Nephron (organoid): ENCODE data around the gene ANTKMT.
A peak's percentile ranks its signal among the peaks of the same experiment; 100 is the strongest.
"Not testable (repeated sequence)": the region's sequence is repeated elsewhere in the genome, so short reads cannot be mapped to it uniquely, and the experiment has no call there.

Experiments
- H3K27ac Mint-ChIP-seq, 3 experiments: 2 replicates each; pipeline ENCODE4 v1.8.0; 2020; ENCODE audit warnings: mixed read lengths in 3 of 3, mild to moderate bottlenecking in 2 of 3, moderate library complexity in 1 of 3
- H3K27me3 Mint-ChIP-seq: 2 replicates; pipeline ENCODE4 v1.8.0; 2021; ENCODE audit warnings: low read depth, mild to moderate bottlenecking, moderate library complexity, mixed read lengths
- H3K36me3 Mint-ChIP-seq: 2 replicates; pipeline ENCODE4 v1.8.0; 2020; ENCODE audit warnings: low read depth, mixed read lengths
- H3K4me1 Mint-ChIP-seq: 2 replicates; pipeline ENCODE4 v1.8.0; 2020; ENCODE audit warnings: mixed read lengths
- H3K4me3 Mint-ChIP-seq, 3 experiments: 2 replicates each; pipeline ENCODE4 v1.8.0; 2020; ENCODE audit warnings: mild to moderate bottlenecking in 3 of 3, mixed read lengths in 3 of 3, moderate library complexity in 2 of 3
- H3K9me3 Mint-ChIP-seq: 2 replicates; pipeline ENCODE4 v1.8.0; 2020; ENCODE audit warnings: mixed read lengths
- TF ChIP-seq, protein P1 (sequence below), 3 experiments: fragments of 200-600 bp; sonication (generic); IDR thresholded peaks; one replicate each; pipeline ENCODE4 v1.5.0; 2021; ENCODE audit warnings: antibody characterized with exemption in 3 of 3; ENCODE audit not compliant: unreplicated experiment in 3 of 3

The ANTKMT gene

DNA sequence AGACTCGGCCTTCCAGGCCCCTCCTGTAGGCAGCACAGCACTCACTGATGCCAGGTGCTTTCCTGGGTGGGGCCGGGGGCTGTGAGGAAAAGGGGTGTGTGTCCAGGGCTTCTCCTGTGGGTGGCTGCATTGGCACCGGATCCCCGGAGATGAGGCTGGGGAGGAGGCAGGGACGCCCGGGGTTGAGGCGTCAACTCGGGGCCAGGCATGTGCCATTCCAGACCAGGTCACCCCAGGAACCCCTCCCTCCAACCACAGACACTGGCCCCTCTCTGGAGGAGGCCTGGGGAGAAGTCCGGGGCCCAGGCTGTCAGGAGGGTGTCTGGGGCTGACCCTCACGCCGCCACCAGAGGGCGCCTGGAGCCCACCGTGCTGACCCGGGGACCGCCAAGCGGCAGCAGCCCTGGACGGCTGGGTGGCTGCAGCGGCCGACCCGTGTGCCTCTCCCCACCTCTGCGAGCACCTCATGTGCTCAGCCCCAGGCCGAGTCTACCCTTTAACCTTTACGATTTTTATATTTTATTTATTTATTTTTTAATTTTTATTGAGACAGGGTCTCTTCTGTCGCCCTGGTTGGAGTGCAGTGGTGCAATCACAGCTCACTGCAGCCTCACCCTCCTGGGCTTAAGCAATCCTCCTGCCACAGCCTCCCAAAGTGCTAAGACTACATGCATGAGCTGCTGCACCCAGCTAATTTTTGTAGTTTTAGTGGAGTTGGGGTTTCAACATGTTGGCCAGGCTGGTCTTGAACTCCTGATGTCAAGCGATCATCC lies 9.2 kb upstream of the ANTKMT start:
- no peak overlapping the region for H3K27ac Mint-ChIP-seq
- peaks cover 56% of the 10 kb centered on the region for H3K27me3 Mint-ChIP-seq
- peaks cover 4% of the 10 kb centered on the region for H3K4me1 Mint-ChIP-seq
- H3K36me3 Mint-ChIP-seq: no peaks in the 10 kb centered on the region
- H3K4me3 Mint-ChIP-seq: no peak overlapping the region
- TF ChIP-seq, protein P1, sequence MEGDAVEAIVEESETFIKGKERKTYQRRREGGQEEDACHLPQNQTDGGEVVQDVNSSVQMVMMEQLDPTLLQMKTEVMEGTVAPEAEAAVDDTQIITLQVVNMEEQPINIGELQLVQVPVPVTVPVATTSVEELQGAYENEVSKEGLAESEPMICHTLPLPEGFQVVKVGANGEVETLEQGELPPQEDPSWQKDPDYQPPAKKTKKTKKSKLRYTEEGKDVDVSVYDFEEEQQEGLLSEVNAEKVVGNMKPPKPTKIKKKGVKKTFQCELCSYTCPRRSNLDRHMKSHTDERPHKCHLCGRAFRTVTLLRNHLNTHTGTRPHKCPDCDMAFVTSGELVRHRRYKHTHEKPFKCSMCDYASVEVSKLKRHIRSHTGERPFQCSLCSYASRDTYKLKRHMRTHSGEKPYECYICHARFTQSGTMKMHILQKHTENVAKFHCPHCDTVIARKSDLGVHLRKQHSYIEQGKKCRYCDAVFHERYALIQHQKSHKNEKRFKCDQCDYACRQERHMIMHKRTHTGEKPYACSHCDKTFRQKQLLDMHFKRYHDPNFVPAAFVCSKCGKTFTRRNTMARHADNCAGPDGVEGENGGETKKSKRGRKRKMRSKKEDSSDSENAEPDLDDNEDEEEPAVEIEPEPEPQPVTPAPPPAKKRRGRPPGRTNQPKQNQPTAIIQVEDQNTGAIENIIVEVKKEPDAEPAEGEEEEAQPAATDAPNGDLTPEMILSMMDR (IDR thresholded peaks at IDR 0.05; ENCODE audit: unreplicated experiment in 3 of 3): peak; percentile 92 to 96 (median 92)
- no peaks in the 10 kb centered on the region for H3K9me3 Mint-ChIP-seq

DNA sequence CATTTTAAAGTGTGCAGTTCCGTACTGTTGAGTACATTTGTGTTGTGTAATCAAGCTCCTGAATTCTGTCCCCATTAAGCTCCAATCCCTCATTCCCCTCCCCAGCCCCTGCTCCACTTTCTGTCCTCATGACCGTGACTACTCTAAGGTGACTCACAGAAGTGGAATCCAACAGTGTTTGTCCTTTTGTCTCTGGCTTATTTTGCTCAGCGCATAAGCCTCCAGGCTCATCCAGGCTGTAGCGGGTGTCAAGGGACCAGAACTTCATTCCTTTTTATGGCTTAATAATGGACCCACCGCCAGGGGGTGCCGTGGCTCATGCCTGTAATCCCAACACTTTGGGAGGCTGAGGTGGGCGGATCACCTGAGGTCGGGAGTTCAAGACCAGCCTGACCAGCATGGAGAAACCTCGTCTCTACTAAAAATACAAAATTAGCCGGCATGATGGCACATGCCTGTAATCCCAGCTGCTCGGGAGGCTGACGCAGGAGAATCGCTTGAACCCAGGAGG lies 8.2 kb upstream of the ANTKMT start:
- not testable (repeated sequence) for H3K4me1 Mint-ChIP-seq, H3K9me3 Mint-ChIP-seq, H3K36me3 Mint-ChIP-seq, H3K27ac Mint-ChIP-seq
- TF ChIP-seq, protein P1 (IDR thresholded peaks at IDR 0.05; ENCODE audit: unreplicated experiment in 3 of 3): peak in 2 of 3 experiments; percentile 23 to 33
- H3K27me3 Mint-ChIP-seq: peaks cover 47% of the 10 kb centered on the region
- H3K4me3 Mint-ChIP-seq: peak overlapping the region in 2 of 3 experiments; percentile 7 to 10

DNA sequence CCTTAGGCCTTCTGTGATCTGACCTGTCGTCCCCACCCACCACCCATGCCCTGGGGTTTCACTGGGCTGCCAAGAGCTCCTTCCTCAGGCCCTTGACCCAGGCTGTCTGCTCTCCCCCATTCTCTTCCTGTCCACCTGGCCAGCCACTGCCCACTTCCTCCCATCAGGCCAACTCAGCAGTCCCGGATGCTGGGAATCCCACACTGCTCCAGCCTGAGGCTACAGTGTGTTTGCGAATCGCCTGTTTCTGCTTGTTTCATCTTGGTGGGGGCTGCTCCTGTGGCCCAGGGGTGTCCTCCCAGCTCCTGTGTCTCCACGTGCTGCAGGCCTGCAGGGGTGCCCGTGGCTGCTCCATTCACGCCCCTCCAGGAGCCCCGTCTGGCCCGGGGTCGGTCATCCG lies 6.9 kb upstream of the ANTKMT start:
- TF ChIP-seq, protein P1 (IDR thresholded peaks at IDR 0.05; ENCODE audit: unreplicated experiment in 3 of 3): no peak
- H3K27me3 Mint-ChIP-seq: peaks cover 39% of the 10 kb centered on the region

DNA sequence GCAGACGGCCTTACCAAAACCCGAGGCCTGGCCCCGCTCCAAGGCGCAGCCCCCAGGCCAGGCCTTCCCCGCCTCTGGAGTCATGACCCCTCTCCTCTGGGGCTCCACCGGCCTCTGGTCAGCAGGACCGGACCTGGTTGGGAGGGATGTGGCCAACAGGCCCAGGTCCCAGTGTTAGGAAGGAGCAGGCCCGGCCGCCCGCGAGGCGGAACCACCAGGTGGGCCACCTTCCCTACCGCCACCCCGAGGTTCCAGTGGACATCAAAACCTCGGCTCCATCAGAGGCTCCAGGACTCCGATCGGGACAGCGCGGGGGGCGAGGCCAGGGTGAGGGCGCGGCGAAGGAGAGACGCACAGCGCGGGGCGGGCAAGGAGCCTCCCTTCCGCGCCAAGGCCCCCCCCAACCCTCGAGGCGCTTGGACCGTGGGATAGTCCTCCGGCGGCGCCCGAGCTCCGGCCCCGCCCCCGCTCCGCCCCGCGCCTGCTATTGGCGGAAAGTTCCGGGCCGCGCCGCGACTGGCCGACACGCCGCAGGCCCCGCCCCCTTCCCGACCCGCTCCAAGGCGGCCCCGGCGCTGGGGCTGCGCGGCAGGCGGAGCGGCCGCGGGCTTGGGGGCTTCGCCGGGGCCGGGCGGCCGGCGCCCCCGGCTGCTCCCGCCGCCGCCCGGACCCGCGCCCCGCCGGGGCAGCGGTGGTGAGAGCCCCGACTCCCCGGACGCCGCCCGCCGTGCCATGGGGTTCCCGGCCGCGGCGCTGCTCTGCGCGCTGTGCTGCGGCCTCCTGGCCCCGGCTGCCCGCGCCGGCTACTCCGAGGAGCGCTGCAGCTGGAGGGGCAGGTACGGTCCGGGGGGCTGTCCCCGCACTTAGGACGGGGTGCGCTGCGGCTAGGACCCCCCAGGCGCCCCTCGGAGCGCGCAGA lies 6.1 kb upstream of the ANTKMT start, which contains the start of gene METRN:
Gene METRN (plus strand): TSS at position 561 of the 919 bp plus-strand sequence. CDS start 172 bp downstream, at position 733.
- Mint-ChIP-seq H3K36me3 (no peaks in the 10 kb centered on the region), H3K4me3 (peak within 1 kb of the TSS; percentile 78 to 80 (median 78)), H3K27me3 (peaks cover 31% of the 10 kb centered on the region), H3K9me3 (no peaks in the 10 kb centered on the region), H3K27ac (no peak within 1 kb of the TSS), H3K4me1 (peaks cover 10% of the 10 kb centered on the region)
- TF ChIP-seq, protein P1 (IDR thresholded peaks at IDR 0.05; ENCODE audit: unreplicated experiment in 3 of 3): no peak

More for the DNA sequence above, 6.9 kb upstream of the ANTKMT start:
- peaks cover 7% of the 10 kb centered on the region for H3K4me1 Mint-ChIP-seq
- no peak overlapping the region for H3K27ac Mint-ChIP-seq
- peak overlapping the region; percentile 25 to 52 (median 51) for H3K4me3 Mint-ChIP-seq
- H3K36me3 Mint-ChIP-seq: no peaks in the 10 kb centered on the region
- H3K9me3 Mint-ChIP-seq: no peaks in the 10 kb centered on the region

DNA sequence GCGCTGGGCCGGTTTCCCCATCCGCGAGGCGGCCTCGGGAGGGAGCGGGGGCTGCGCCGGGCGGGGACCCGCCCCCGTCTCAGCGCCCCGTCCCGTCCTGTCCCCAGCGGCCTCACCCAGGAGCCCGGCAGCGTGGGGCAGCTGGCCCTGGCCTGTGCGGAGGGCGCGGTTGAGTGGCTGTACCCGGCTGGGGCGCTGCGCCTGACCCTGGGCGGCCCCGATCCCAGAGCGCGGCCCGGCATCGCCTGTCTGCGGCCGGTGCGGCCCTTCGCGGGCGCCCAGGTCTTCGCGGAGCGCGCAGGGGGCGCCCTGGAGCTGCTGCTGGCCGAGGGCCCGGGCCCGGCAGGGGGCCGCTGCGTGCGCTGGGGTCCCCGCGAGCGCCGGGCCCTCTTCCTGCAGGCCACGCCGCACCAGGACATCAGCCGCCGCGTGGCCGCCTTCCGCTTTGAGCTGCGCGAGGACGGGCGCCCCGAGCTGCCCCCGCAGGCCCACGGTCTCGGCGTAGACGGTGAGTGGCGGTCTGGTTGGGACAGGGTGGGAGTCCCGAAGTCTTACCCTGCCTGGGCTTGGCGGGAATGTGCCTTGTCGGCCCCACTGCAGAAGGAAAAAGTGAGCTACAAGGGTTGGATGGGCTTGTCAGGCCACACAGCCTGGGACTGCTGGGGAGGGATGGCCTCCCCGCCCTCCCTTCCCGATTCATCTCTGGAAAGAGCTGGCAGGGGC lies 5.3 kb upstream of the ANTKMT start:
- peaks cover 15% of the 10 kb centered on the region for H3K4me1 Mint-ChIP-seq
- TF ChIP-seq, protein P1 (IDR thresholded peaks at IDR 0.05; ENCODE audit: unreplicated experiment in 3 of 3): peak in 1 of 3 experiments; percentile 17
- no peak overlapping the region for H3K27ac Mint-ChIP-seq
- H3K27me3 Mint-ChIP-seq: peaks cover 26% of the 10 kb centered on the region
- peak overlapping the region; percentile 78 to 80 (median 78) for H3K4me3 Mint-ChIP-seq
- H3K36me3 Mint-ChIP-seq: no peaks in the 10 kb centered on the region
- no peaks in the 10 kb centered on the region for H3K9me3 Mint-ChIP-seq
